ENCODE results near the gene PPP6R1. TPM values are rescaled to one million over a fixed set of nuclear protein-coding genes. Genes with fewer than 3 reads are reported as not detected.
A peak's percentile ranks its signal among the peaks of the same experiment; 100 is the strongest.

Gene PPP6R1
- total RNA-seq, 4 donors from 2014 or later, result 14.6 to 47.9 (median 39.6) TPM

DNA sequence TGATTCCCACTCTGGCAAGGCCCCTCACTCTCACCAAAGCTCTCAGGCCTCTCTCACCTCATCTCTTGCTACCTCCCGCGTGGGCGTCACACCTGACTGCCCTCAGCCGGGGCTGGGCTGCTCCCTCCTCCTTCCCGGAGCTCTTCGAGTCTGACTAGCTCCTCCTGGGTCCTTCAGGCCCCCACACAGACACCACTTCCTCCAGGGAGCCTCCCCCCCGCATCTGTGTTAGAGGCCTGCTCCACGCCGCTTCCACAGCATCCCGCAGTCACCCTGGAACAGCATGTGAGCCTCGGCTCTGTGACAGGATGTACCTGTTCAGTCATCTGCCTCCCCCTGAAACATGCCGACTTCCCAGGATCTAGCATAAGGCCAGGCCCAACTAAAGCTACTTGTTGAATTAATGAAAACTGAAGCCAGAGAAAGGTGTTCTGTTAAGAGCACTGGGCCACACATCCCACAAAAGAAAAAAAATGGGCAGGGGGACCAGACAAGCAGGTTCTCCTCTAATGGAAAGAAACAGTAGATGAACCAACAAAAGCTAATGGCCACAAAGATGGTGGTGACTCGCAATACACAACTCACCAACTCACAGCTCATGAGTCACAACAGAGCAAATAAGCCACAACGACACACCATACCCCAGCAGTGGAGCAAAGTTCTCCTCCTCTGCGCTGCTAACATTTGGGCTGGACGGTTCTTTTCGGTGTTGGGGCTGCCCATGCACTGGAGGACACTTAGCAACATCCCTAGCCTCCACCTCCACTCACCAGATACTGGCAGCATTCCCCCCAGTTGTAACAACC lies 3.0 kb downstream of the PPP6R1 start:
- H3K36me3 ChIP-seq, result no peaks in the 10 kb centered on the region
- H3K4me1 ChIP-seq, result peaks cover 42 to 66% of the 10 kb centered on the region in 2 donors
- no peak for DNase-seq
- peak overlapping the region in 2 of 4 donors; percentile 1 to 80 for H3K4me3 ChIP-seq
- in situ Hi-C loops (cut with MboI; ENCODE audit: low sequenced_read_pairs in 4 of 4), result no loop called here
- H3K9me3 ChIP-seq, result no peaks in the 10 kb centered on the region
- no peak overlapping the region for H3K27ac ChIP-seq
- no peaks in the 10 kb centered on the region for H3K27me3 ChIP-seq
- intact Hi-C loops (cut with DNase I; ENCODE audit: low total_unique reads), result loop anchor here (10.0 kb wide), 1 partner anchor 791 kb away; the partner anchor contains the start of gene LENG9
- no peak for ATAC-seq
- TF ChIP-seq, protein P1, sequence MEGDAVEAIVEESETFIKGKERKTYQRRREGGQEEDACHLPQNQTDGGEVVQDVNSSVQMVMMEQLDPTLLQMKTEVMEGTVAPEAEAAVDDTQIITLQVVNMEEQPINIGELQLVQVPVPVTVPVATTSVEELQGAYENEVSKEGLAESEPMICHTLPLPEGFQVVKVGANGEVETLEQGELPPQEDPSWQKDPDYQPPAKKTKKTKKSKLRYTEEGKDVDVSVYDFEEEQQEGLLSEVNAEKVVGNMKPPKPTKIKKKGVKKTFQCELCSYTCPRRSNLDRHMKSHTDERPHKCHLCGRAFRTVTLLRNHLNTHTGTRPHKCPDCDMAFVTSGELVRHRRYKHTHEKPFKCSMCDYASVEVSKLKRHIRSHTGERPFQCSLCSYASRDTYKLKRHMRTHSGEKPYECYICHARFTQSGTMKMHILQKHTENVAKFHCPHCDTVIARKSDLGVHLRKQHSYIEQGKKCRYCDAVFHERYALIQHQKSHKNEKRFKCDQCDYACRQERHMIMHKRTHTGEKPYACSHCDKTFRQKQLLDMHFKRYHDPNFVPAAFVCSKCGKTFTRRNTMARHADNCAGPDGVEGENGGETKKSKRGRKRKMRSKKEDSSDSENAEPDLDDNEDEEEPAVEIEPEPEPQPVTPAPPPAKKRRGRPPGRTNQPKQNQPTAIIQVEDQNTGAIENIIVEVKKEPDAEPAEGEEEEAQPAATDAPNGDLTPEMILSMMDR (IDR thresholded peaks at IDR 0.05 in 4 of 5, conservative IDR thresholded peaks at IDR 0.05 in 1 of 5), result no peak
- no peak for TF ChIP-seq POLR2A (IDR thresholded peaks at IDR 0.05)

DNA sequence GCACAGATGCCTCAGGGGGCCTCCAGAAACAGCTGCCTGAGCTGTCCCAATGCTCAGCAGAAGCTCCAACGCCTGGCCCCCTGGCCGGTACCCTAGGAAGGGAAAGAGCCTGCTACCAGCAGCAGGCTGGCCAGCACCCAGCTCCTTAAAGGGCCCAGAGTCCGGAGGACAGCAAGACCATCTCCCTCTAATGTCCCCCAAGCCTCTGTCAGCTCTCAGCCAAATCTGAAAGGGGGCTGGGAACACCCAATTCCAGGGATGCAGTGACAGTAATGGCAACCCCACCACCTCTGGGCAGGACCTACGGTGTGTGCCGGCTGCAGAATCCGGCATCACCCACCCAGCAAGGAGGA lies 4.2 kb downstream of the PPP6R1 start:
- Histone ChIP-seq H3K36me3 (no peaks in the 10 kb centered on the region), H3K27me3 (no peaks in the 10 kb centered on the region), H3K9me3 (no peaks in the 10 kb centered on the region), H3K4me3 (peak overlapping the region in 2 of 4 donors; percentile 2 to 28), H3K4me1 (peaks cover 37 to 59% of the 10 kb centered on the region in 2 donors), H3K27ac (no peak overlapping the region)
- ATAC-seq (no peak), DNase-seq (no peak)
- intact Hi-C loops (cut with DNase I; ENCODE audit: low total_unique reads), result loop anchor here (10.0 kb wide), 1 partner anchor 790 kb away; the partner anchor contains the start of gene LENG9
- in situ Hi-C loops (cut with MboI; ENCODE audit: low sequenced_read_pairs in 4 of 4), result no loop called here
- TF ChIP-seq, protein P1 (IDR thresholded peaks at IDR 0.05 in 4 of 5, conservative IDR thresholded peaks at IDR 0.05 in 1 of 5), result no peak
- TF ChIP-seq POLR2A (IDR thresholded peaks at IDR 0.05), result no peak

DNA sequence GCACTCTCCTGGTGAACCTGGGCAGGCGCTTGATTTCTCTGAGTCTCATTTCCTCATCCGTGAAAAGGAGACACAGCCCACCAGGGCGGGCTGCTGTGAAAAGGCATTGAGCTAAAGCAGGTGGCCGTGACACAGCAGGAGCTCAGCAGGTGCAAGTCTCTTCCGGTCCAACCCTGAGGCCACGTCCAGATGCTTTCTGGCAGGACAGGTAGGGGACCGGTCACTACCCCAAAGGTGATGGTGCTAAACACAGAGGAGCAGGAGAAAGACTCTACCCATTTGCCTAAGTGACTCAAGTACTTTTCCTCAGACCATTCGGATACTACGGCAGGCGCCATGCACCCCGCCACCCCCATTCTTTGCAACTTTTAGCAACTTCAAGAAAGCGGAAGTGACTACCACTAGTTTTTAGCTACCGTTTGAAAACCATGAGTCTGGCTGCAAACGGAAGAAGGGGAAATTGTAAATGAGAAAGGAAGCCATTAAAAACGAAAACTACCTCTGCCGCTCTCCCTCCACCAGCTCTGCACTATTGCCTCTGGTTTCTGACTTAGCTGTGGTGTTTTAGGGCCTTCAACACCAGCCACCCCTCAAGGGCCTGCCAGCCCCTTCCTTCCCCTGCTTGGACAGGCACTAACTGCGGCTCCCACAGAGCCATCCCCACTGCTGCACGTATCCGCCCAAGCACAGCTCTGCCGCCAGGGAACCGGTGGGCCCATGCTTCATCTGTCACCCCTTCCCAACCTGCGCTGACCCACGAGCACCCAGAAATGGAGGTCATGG lies 4.8 kb downstream of the PPP6R1 start:
- H3K4me3 ChIP-seq, result peak overlapping the region in 2 of 4 donors; percentile 2 to 28
- H3K36me3 ChIP-seq, result no peaks in the 10 kb centered on the region
- no peak overlapping the region for H3K27ac ChIP-seq
- ATAC-seq (no peak), DNase-seq (no peak)
- H3K9me3 ChIP-seq, result no peaks in the 10 kb centered on the region
- in situ Hi-C loops (cut with MboI; ENCODE audit: low sequenced_read_pairs in 4 of 4) (no loop called here), intact Hi-C loops (cut with DNase I; ENCODE audit: low total_unique reads) (loop anchor here (10.0 kb wide), 1 partner anchor 789 kb away; the partner anchor contains the start of gene LENG9)
- peaks cover 35 to 56% of the 10 kb centered on the region in 2 donors for H3K4me1 ChIP-seq
- no peak for TF ChIP-seq POLR2A (IDR thresholded peaks at IDR 0.05)
- TF ChIP-seq, protein P1 (IDR thresholded peaks at IDR 0.05 in 4 of 5, conservative IDR thresholded peaks at IDR 0.05 in 1 of 5), result no peak
- H3K27me3 ChIP-seq, result no peaks in the 10 kb centered on the region

DNA sequence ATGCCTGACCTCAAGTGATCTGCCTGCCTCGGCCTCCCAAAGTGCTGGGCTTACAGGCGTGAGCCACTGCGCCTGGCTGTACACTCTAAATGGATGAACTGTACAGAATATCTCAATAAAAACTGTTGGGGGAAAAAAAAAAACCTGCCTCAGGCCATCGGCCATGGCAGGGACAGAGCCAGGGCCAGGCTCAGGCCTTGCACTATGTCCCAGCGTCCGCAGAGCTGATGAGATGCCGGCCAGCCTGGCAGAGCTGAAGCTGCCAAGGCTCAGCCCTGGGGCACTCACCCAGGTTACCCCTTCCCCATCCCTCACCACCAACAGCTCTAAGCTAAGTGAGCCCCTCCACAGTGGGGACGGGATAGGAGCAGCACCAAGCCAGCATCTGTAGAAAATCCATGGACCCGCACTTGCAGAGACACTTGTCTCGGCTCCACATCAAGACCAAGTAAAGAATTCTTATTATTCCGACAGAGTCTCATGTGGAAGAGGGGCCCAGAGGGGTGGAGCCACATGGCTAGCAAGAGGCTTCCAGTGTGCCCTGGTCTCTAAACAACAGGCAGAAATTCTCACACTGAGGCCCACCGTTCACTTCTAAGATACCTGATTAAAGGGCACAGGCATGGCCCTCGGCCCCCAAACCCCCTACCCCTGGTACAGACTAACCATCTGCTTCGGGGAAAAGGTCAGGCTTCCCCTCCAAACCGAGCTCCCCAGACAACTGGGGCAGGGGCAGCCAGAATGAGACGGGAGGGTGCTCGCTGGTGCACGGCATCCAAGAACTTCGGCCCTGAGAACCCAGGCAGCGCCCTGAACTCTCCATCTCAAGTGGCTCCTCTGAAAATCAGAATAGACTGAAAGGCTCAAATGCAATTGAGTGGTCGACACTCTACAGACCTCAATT lies 5.8 kb downstream of the PPP6R1 start:
- H3K9me3 ChIP-seq, result no peaks in the 10 kb centered on the region
- in situ Hi-C loops (cut with MboI; ENCODE audit: low sequenced_read_pairs in 4 of 4) (no loop called here), intact Hi-C loops (cut with DNase I; ENCODE audit: low total_unique reads) (loop anchor here (10.0 kb wide), 1 partner anchor 788 kb away; the partner anchor contains the start of gene LENG9)
- ATAC-seq (no peak), DNase-seq (no peak)
- peaks cover 35 to 56% of the 10 kb centered on the region in 2 donors for H3K4me1 ChIP-seq
- TF ChIP-seq, protein P1 (IDR thresholded peaks at IDR 0.05 in 4 of 5, conservative IDR thresholded peaks at IDR 0.05 in 1 of 5), result no peak
- no peak for TF ChIP-seq POLR2A (IDR thresholded peaks at IDR 0.05)
- H3K27me3 ChIP-seq, result no peaks in the 10 kb centered on the region
- H3K27ac ChIP-seq, result no peak overlapping the region
- no peak overlapping the region for H3K4me3 ChIP-seq
- H3K36me3 ChIP-seq, result no peaks in the 10 kb centered on the region

Data from gastrocnemius medialis (tissue), 4 donors.